Gastrocnemius medialis (tissue), 4 donors: ENCODE measurements around the gene SUSD3. TPM values are rescaled to one million over a fixed set of nuclear protein-coding genes. Genes with fewer than 3 reads are reported as not detected.

ENCODE experiments used
- ATAC-seq, 2 donors: fragments of 150-250 bp; one replicate each; pipeline ENCODE4 v1.9.1; 2016
- DNase-seq, 2 donors: peaks; one replicate each; pipeline ENCODE4 v3.0.0-alpha.2; 2019
- H3K27ac ChIP-seq, 4 donors: fragments of 200-600 bp; sonication (generic); 1 replicate in 1 of 4; 2 replicates in 3 of 4; pipeline ENCODE4 v1.5.1; 2016 to 2018; ENCODE audit warnings: mild to moderate bottlenecking in 2 of 4, moderate library complexity in 1 of 4
- H3K27me3 ChIP-seq, 3 donors: fragments of 200-600 bp; sonication (generic) in 2 of 3; 1 replicate in 1 of 3; 2 replicates in 2 of 3; pipeline versions ENCODE4 v1.5.1 to v1.6.0; 2016 to 2019; ENCODE audit warnings: mild to moderate bottlenecking in 1 of 3, moderate library complexity in 1 of 3
- H3K36me3 ChIP-seq, 2 donors: fragments of 200-600 bp; sonication (generic) in 1 of 2; one replicate each; pipeline ENCODE4 v1.5.1; 2017 to 2018
- H3K4me1 ChIP-seq, 2 donors: fragments of 200-600 bp; sonication (generic) in 1 of 2; one replicate each; pipeline ENCODE4 v1.5.1; 2016 to 2017; ENCODE audit warnings: mild to moderate bottlenecking in 2 of 2
- H3K4me3 ChIP-seq, 4 donors: fragments of 200-600 bp; sonication (generic) in 3 of 4; 1 replicate in 1 of 4; 2 replicates in 3 of 4; pipeline ENCODE4 v1.5.1; 2016 to 2019; ENCODE audit warnings: mild to moderate bottlenecking in 2 of 4
- H3K9me3 ChIP-seq, 3 donors: fragments of 200-600 bp; sonication (generic) in 2 of 3; 1 replicate in 1 of 3; 2 replicates in 2 of 3; pipeline ENCODE4 v1.5.1; 2016 to 2019
- CTCF ChIP-seq, 5 experiments: fragments of 450-650 bp in 3 of 5; fragments of 200-600 bp in 2 of 5; sonication (generic) in 2 of 5; IDR thresholded peaks in 4 of 5; conservative IDR thresholded peaks in 1 of 5; 1 replicate in 4 of 5; 2 replicates in 1 of 5; pipeline ENCODE4 v1.5.1; 2016 to 2019; ENCODE audit warnings: antibody characterized with exemption in 5 of 5, mild to moderate bottlenecking in 3 of 5, moderate library complexity in 3 of 5
- POLR2A ChIP-seq, 2 donors: fragments of 450-650 bp; IDR thresholded peaks; one replicate each; pipeline ENCODE4 v1.6.1; 2017; ENCODE audit warnings: antibody characterized with exemption in 2 of 2, mild to moderate bottlenecking in 2 of 2, moderate library complexity in 2 of 2
- in situ Hi-C, 4 donors: fragments of 200-750 bp; cut with MboI; loops; one replicate each; pipeline versions ENCODE4 v1.15.0 to v1.8.0; 2017; ENCODE audit warnings: low sequenced_read_pairs in 4 of 4
- intact Hi-C: fragments of 100-400 bp; cut with DNase I; formaldehyde crosslinking; loops from one replicate; pipeline ENCODE4 v1.15.1; 2023; ENCODE audit warnings: low total_unique reads
- total RNA-seq, 4 donors: library from RNA; depleted of rRNA; stranded (reverse); fragments of >200 nt; gene quantifications; one replicate each; pipeline versions ENCODE4 v1.1.0 to v1.2.3, GENCODE V29; 2016

Gene SUSD3
- total RNA-seq, 4 donors from 2014 or later = 0.51 to 0.61 TPM; not detected in 2

- Histone ChIP-seq H3K4me1 (no peaks in the 10 kb centered on the region), H3K27ac (no peak overlapping the region), H3K27me3 (no peaks in the 10 kb centered on the region), H3K36me3 (no peaks in the 10 kb centered on the region), H3K4me3 (no peak overlapping the region), H3K9me3 (no peaks in the 10 kb centered on the region)
- DNase-seq (no peak), ATAC-seq (no peak)
- TF ChIP-seq POLR2A (IDR thresholded peaks at IDR 0.05) (no peak), CTCF (IDR thresholded peaks at IDR 0.05 in 4 of 5, conservative IDR thresholded peaks at IDR 0.05 in 1 of 5) (no peak)
- in situ Hi-C loops = no loop called here
- intact Hi-C loops = no loop called here
Observed at GRCh38 chr9:93023521-93023815, 35.0 kb upstream of the SUSD3 start.

GRCh38 chr9:93024646-93024910, 33.9 kb upstream of the SUSD3 start:
- in situ Hi-C loops (no loop called here), intact Hi-C loops (no loop called here)
- no peak for TF ChIP-seq POLR2A (IDR thresholded peaks at IDR 0.05)
- no peak for TF ChIP-seq CTCF (IDR thresholded peaks at IDR 0.05 in 4 of 5, conservative IDR thresholded peaks at IDR 0.05 in 1 of 5)
- Histone ChIP-seq H3K36me3 (no peaks in the 10 kb centered on the region), H3K4me1 (no peaks in the 10 kb centered on the region), H3K27me3 (no peaks in the 10 kb centered on the region), H3K9me3 (no peaks in the 10 kb centered on the region), H3K4me3 (no peak overlapping the region), H3K27ac (no peak overlapping the region)
- no peak for ATAC-seq
- no peak for DNase-seq

GRCh38 chr9:93024986-93025630, 33.4 kb upstream of the SUSD3 start:
- no peaks in the 10 kb centered on the region for H3K36me3 ChIP-seq
- ATAC-seq (no peak), DNase-seq (no peak)
- no peaks in the 10 kb centered on the region for H3K4me1 ChIP-seq
- no peak overlapping the region for H3K4me3 ChIP-seq
- H3K27me3 ChIP-seq = no peaks in the 10 kb centered on the region
- H3K9me3 ChIP-seq = no peaks in the 10 kb centered on the region
- H3K27ac ChIP-seq = no peak overlapping the region
- intact Hi-C loops = no loop called here
- no peak for TF ChIP-seq CTCF (IDR thresholded peaks at IDR 0.05 in 4 of 5, conservative IDR thresholded peaks at IDR 0.05 in 1 of 5)
- in situ Hi-C loops = no loop called here

GRCh38 chr9:93025736-93026135, 32.8 kb upstream of the SUSD3 start:
- Histone ChIP-seq H3K27ac (no peak overlapping the region), H3K4me1 (no peaks in the 10 kb centered on the region), H3K9me3 (no peaks in the 10 kb centered on the region), H3K36me3 (no peaks in the 10 kb centered on the region), H3K27me3 (no peaks in the 10 kb centered on the region), H3K4me3 (no peak overlapping the region)
- intact Hi-C loops = no loop called here
- DNase-seq (no peak), ATAC-seq (no peak)
- TF ChIP-seq CTCF (IDR thresholded peaks at IDR 0.05 in 4 of 5, conservative IDR thresholded peaks at IDR 0.05 in 1 of 5) = no peak
- no peak for TF ChIP-seq POLR2A (IDR thresholded peaks at IDR 0.05)
- in situ Hi-C loops = no loop called here

- no peak for ATAC-seq
- no peak for DNase-seq
- intact Hi-C loops (no loop called here), in situ Hi-C loops (no loop called here)
- Histone ChIP-seq H3K36me3 (no peaks in the 10 kb centered on the region), H3K4me3 (no peak overlapping the region), H3K27me3 (no peaks in the 10 kb centered on the region), H3K4me1 (no peaks in the 10 kb centered on the region), H3K9me3 (no peaks in the 10 kb centered on the region), H3K27ac (no peak overlapping the region)
- TF ChIP-seq POLR2A (IDR thresholded peaks at IDR 0.05) (no peak), CTCF (IDR thresholded peaks at IDR 0.05 in 4 of 5, conservative IDR thresholded peaks at IDR 0.05 in 1 of 5) (no peak)
Observed at GRCh38 chr9:93026640-93027039, 31.9 kb upstream of the SUSD3 start.
